Heart left ventricle (tissue), 16 donors: ENCODE data around the gene LSAMP. TPM values are rescaled to one million over a fixed set of nuclear protein-coding genes. Genes with fewer than 3 reads are reported as not detected.

Experiments
- ATAC-seq, 4 donors: fragments of 200-7000 bp; cut with Tn5 transposase; one replicate each; pipeline ENCODE4 v1.9.1; 2020 to 2022; ENCODE audit warnings: moderate library complexity in 4 of 4, mild to moderate bottlenecking in 3 of 4, moderate number of reproducible peaks in 1 of 4
- DNase-seq, 5 donors: peaks; one replicate each; pipeline ENCODE4 v3.0.0-alpha.2; 2020
- H3K27ac ChIP-seq, 12 donors: fragments of 200-600 bp; sonication (generic) in 4 of 12; one replicate each; pipeline versions ENCODE4 v1.5.0 to v1.8.0; 2016 to 2022; ENCODE audit warnings: mild to moderate bottlenecking in 2 of 12
- H3K27me3 ChIP-seq, 9 donors: fragments of 200-600 bp; sonication (generic) in 2 of 9; one replicate each; pipeline versions ENCODE4 v1.5.1 to v1.8.0; 2016 to 2022; ENCODE audit warnings: mild to moderate bottlenecking in 3 of 9
- H3K36me3 ChIP-seq, 9 donors: fragments of 200-600 bp; sonication (generic) in 2 of 9; one replicate each; pipeline versions ENCODE4 v1.5.0 to v1.8.0; 2018 to 2022; ENCODE audit warnings: mild to moderate bottlenecking in 2 of 9
- H3K4me1 ChIP-seq, 12 donors: fragments of 200-600 bp; sonication (generic) in 4 of 12; one replicate each; pipeline versions ENCODE4 v1.5.0 to v1.8.0; 2016 to 2022; ENCODE audit warnings: mild to moderate bottlenecking in 3 of 12
- H3K4me3 ChIP-seq, 12 donors: fragments of 200-600 bp; sonication (generic) in 4 of 12; one replicate each; pipeline versions ENCODE4 v1.5.0 to v1.8.0; 2017 to 2022; ENCODE audit warnings: mild to moderate bottlenecking in 9 of 12, moderate library complexity in 4 of 12
- H3K9me3 ChIP-seq, 12 donors: fragments of 200-600 bp; sonication (generic) in 4 of 12; one replicate each; pipeline versions ENCODE4 v1.5.0 to v1.8.0; 2016 to 2022; ENCODE audit warnings: mild to moderate bottlenecking in 1 of 12
- CTCF ChIP-seq, 12 donors: fragments of 200-600 bp; sonication (generic) in 4 of 12; IDR thresholded peaks; one replicate each; pipeline versions ENCODE4 v1.5.0 to v1.8.0; 2018 to 2022; ENCODE audit warnings: antibody characterized with exemption in 12 of 12, mild to moderate bottlenecking in 5 of 12
- POLR2A ChIP-seq, 2 donors: fragments of 450-650 bp; IDR thresholded peaks; one replicate each; pipeline ENCODE4 v1.6.1; 2017; ENCODE audit warnings: antibody characterized with exemption in 2 of 2, mild to moderate bottlenecking in 2 of 2, moderate library complexity in 2 of 2
- WGBS, 4 donors: extraction: QIAGEN DNeasy Blood & Tissue Kit in 2 of 4; methylation state at CpG; one replicate each; pipeline versions ENCODE4 v1.1.5 to v1.1.7; 2013 to 2018; 5-methylcytosine and 5-hydroxymethylcytosine counted together
- intact Hi-C, 10 donors: fragments of 100-400 bp; cut with DNase I; formaldehyde crosslinking; loops; one replicate each; pipeline versions ENCODE4 v1.11.1 to v1.14.2; 2022
- polyA plus RNA-seq, 2 donors: library from polyadenylated mRNA; stranded (reverse); fragments of 200-250 nt; gene quantifications; one replicate each; pipeline ENCODE4 v1.2.3, GENCODE V29; 2013
- total RNA-seq, 9 donors: library from RNA; depleted of rRNA in 2 of 9; stranded (reverse); fragments of >200 nt in 2 of 9; fragmentation: NEBNext Ultra II Directional in 3 of 9; extraction: Animal tissue kit (Norgen Biotek cat#: 25700) in 3 of 9; gene quantifications; one replicate each; pipeline versions ENCODE4 v1.1.0 to v1.2.4, GENCODE V29; 2016 to 2023
- donor health status: ischemic (EF 13 %, LVEDD 7.1; RV severe dilation, severe dysfunction).
- donor health status: healthy with polysubstance abuse.
- donor health status: DM: no; HTN: yes; CAD: no.
- donor health status: DM: no; HTN: no; CAD: no.
- donor health status: ischemic (EF 25% LVEDD 6.9; RV normal size, moderate dysfunction).
- donor health status: ischemic (EF 25% LVEDD 5.7; RV mildly dilated, moderate dysfunction).
- donor health status: healthy.
- donor health status: DM: yes; HTN: yes; CAD: no.
- donor health status: ischemic (EF 35%, LVEDD 5.7; RV mildly dilated, moderate dysfunction).
- donor health status: nonischemic (EF 11% LVEDD 7.7; RV severe dilation, severe dysfunction).
- donor health status: DM: yes; HTN: yes; CAD: no.
- donor health status: PGD.
- donor health status: ischemic (EF 29% LVEDD 5.4; RV normal size, mild dysfunction).
- donor health status: nonischemic (EF 23%, LVEDD 6.1; RV moderate dilation, normal function).

The LSAMP gene
- total and polyA plus RNA-seq, 11 donors: 1.6 to 52.3 (median 7.2) TPM

GRCh38 chr3:116084999-116085791, 360.1 kb downstream of the LSAMP start:
- ATAC-seq (no peak), DNase-seq (no peak)
- Histone ChIP-seq H3K4me1 (no peaks in the 10 kb centered on the region), H3K4me3 (no peak overlapping the region), H3K27me3 (no peaks in the 10 kb centered on the region), H3K9me3 (no peaks in the 10 kb centered on the region), H3K36me3 (no peaks in the 10 kb centered on the region), H3K27ac (no peak overlapping the region)
- intact Hi-C loops: no loop called here
- TF ChIP-seq CTCF (IDR thresholded peaks at IDR 0.05) (no peak), POLR2A (IDR thresholded peaks at IDR 0.05) (no peak)
- 57 to 68% (median 59%) methylated on average over 4 of the region's 4 CpGs for WGBS, 4 donors

- TF ChIP-seq CTCF (IDR thresholded peaks at IDR 0.05): no peak
- TF ChIP-seq POLR2A (IDR thresholded peaks at IDR 0.05): no peak
These were observed 361.6 kb downstream of the LSAMP start for GRCh38 chr3:116083683-116084082.

GRCh38 chr3:116078561-116078960, 366.7 kb downstream of the LSAMP start:
- H3K4me3 ChIP-seq: no peak overlapping the region
- DNase-seq (no peak), ATAC-seq (no peak)
- peaks cover 0 to 3% (median 0%) of the 10 kb centered on the region in 12 donors for H3K9me3 ChIP-seq
- no peak overlapping the region for H3K27ac ChIP-seq
- H3K4me1 ChIP-seq: no peaks in the 10 kb centered on the region
- TF ChIP-seq CTCF (IDR thresholded peaks at IDR 0.05) (no peak), POLR2A (IDR thresholded peaks at IDR 0.05) (no peak)
- 86 to 88% (median 88%) methylated on average over 7 of the region's 7 CpGs for WGBS, 4 donors
- no peaks in the 10 kb centered on the region for H3K27me3 ChIP-seq
- H3K36me3 ChIP-seq: no peaks in the 10 kb centered on the region
- intact Hi-C loops: no loop called here

More at GRCh38 chr3:116083683-116084082, 361.6 kb downstream of the LSAMP start:
- Histone ChIP-seq H3K27ac (no peak overlapping the region), H3K27me3 (no peaks in the 10 kb centered on the region), H3K4me1 (no peaks in the 10 kb centered on the region), H3K9me3 (no peaks in the 10 kb centered on the region), H3K4me3 (no peak overlapping the region), H3K36me3 (no peaks in the 10 kb centered on the region)
- WGBS, 4 donors: 67 to 79% (median 74%) methylated on average over 2 of the region's 2 CpGs
- no peak for DNase-seq
- intact Hi-C loops: no loop called here
- no peak for ATAC-seq

GRCh38 chr3:116077557-116077956, 367.7 kb downstream of the LSAMP start:
- no peaks in the 10 kb centered on the region for H3K36me3 ChIP-seq
- WGBS, 4 donors: 53 to 66% (median 63%) methylated on average over 2 of the region's 2 CpGs
- H3K4me1 ChIP-seq: no peaks in the 10 kb centered on the region
- H3K27ac ChIP-seq: no peak overlapping the region
- ATAC-seq: peak in 1 of 4 donors; percentile 41
- H3K9me3 ChIP-seq: peaks cover 0 to 3% (median 0%) of the 10 kb centered on the region in 12 donors
- intact Hi-C loops: no loop called here
- TF ChIP-seq CTCF (IDR thresholded peaks at IDR 0.05) (no peak), POLR2A (IDR thresholded peaks at IDR 0.05) (no peak)
- no peak overlapping the region for H3K4me3 ChIP-seq
- DNase-seq: no peak
- H3K27me3 ChIP-seq: no peaks in the 10 kb centered on the region
